Psoas muscle (tissue), 8 donors: ENCODE results near the gene IQCB1. TPM values are rescaled to one million over a fixed set of nuclear protein-coding genes. Genes with fewer than 3 reads are reported as not detected.
"Not testable (repeated sequence)": the region's sequence is repeated elsewhere in the genome, so short reads cannot be mapped to it uniquely, and the experiment has no call there.

Source experiments
- ATAC-seq, 4 donors: fragments of 200-7000 bp; cut with Tn5 transposase; one replicate each; pipeline ENCODE4 v1.9.1; 2020; ENCODE audit warnings: moderate library complexity in 3 of 4, mild to moderate bottlenecking in 2 of 4
- DNase-seq, 2 donors: peaks; one replicate each; pipeline ENCODE4 v3.0.0-alpha.2; 2020
- H3K27ac ChIP-seq: fragments of 200-600 bp; one replicate; pipeline ENCODE4 v1.8.0; 2022
- H3K27me3 ChIP-seq, 3 donors: fragments of 200-600 bp in 1 of 3; one replicate each; pipeline versions ENCODE4 v1.6.1 to v1.8.0; 2013 to 2022; ENCODE audit warnings: low read length in 2 of 3, mild to moderate bottlenecking in 2 of 3, moderate library complexity in 1 of 3; ENCODE audit not compliant: insufficient read depth in 3 of 3
- H3K36me3 ChIP-seq, 2 donors: fragments of 200-600 bp in 1 of 2; one replicate each; pipeline versions ENCODE4 v1.6.1 to v1.8.0; 2013 to 2022; ENCODE audit warnings: low read depth in 1 of 2, mild to moderate bottlenecking in 1 of 2, moderate library complexity in 1 of 2; ENCODE audit not compliant: insufficient read depth in 1 of 2
- H3K4me1 ChIP-seq: fragments of 200-600 bp; one replicate; pipeline ENCODE4 v1.8.0; 2022
- H3K4me3 ChIP-seq: fragments of 200-600 bp; one replicate; pipeline ENCODE4 v1.8.0; 2022; ENCODE audit warnings: mild to moderate bottlenecking
- H3K9me3 ChIP-seq: fragments of 200-600 bp; one replicate; pipeline ENCODE4 v1.8.0; 2022
- whole genome bisulfite sequencing, 3 donors: extraction: QIAGEN DNeasy Blood & Tissue Kit; methylation state at CpG; one replicate each; pipeline versions ENCODE4 v1.1.6 to v1.1.7; 2013; 5-methylcytosine and 5-hydroxymethylcytosine counted together
- intact Hi-C, 2 donors: fragments of 100-400 bp; cut with DNase I; formaldehyde crosslinking; loops; one replicate each; pipeline versions ENCODE4 v1.11.0 to v1.14.2; 2022
- polyA plus RNA-seq, 3 donors: library from polyadenylated mRNA; stranded (reverse); fragments of 200-250 nt; gene quantifications; one replicate each; pipeline ENCODE4 v1.2.3, GENCODE V29; 2013
- total RNA-seq, 4 donors: library from RNA; stranded (reverse); fragmentation: NEBNext Ultra II Directional in 2 of 4; extraction: Animal tissue kit (Norgen Biotek cat#: 25700) in 2 of 4; gene quantifications; one replicate each; pipeline versions ENCODE4 v1.2.1 to v1.2.4, GENCODE V29; 2021 to 2023
- TF ChIP-seq, protein P1 (sequence below): fragments of 200-600 bp; IDR thresholded peaks from one replicate; pipeline ENCODE4 v1.8.0; 2022; ENCODE audit warnings: antibody characterized with exemption
- donor health status: healthy with polysubstance abuse.
- donor health status: DM: no; HTN: no; CAD: no; lungs with moderate emphysema.
- donor health status: Bipolar disorder and iron deficiency.
- donor health status: healthy.
- donor health status: DM: yes; HTN: yes; CAD: no.
- donor health status: DM: no; HTN: no; CAD: no.
- donor health status: DM: no; HTN: no; CAD: no.
- donor health status: DM: yes; HTN: yes; CAD: no.

The IQCB1 gene
- total and polyA plus RNA-seq, 7 donors: 5.7 to 10.1 (median 6.9) TPM

DNA sequence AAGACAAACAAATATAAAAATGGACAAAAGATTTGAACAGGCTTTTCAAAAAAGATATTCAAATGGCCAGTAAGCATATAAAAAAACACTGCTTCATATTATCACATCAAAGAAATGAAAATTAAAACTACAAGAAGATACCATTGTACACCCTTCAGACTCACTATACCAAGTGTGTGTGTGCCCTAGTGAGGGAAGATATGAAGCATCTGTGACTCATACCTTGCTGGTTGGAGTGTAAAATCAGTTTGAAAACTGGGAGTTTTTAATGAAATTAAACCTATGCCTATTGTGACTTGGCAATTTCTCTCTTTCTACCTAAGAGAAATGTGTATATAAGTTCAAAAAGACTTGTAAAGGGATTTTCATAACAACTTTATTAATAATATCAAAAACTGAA is 35.9 kb upstream of the IQCB1 start:
- intact Hi-C loops: no loop called here
- H3K9me3 ChIP-seq: no peaks in the 10 kb centered on the region
- no peak overlapping the region for H3K27ac ChIP-seq
- ATAC-seq (no peak), DNase-seq (no peak)
- TF ChIP-seq, protein P1, sequence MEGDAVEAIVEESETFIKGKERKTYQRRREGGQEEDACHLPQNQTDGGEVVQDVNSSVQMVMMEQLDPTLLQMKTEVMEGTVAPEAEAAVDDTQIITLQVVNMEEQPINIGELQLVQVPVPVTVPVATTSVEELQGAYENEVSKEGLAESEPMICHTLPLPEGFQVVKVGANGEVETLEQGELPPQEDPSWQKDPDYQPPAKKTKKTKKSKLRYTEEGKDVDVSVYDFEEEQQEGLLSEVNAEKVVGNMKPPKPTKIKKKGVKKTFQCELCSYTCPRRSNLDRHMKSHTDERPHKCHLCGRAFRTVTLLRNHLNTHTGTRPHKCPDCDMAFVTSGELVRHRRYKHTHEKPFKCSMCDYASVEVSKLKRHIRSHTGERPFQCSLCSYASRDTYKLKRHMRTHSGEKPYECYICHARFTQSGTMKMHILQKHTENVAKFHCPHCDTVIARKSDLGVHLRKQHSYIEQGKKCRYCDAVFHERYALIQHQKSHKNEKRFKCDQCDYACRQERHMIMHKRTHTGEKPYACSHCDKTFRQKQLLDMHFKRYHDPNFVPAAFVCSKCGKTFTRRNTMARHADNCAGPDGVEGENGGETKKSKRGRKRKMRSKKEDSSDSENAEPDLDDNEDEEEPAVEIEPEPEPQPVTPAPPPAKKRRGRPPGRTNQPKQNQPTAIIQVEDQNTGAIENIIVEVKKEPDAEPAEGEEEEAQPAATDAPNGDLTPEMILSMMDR: no peak
- H3K4me3 ChIP-seq: no peak overlapping the region
- no peaks in the 10 kb centered on the region for H3K4me1 ChIP-seq
- no peaks in the 10 kb centered on the region for H3K36me3 ChIP-seq
- no peaks in the 10 kb centered on the region for H3K27me3 ChIP-seq

DNA sequence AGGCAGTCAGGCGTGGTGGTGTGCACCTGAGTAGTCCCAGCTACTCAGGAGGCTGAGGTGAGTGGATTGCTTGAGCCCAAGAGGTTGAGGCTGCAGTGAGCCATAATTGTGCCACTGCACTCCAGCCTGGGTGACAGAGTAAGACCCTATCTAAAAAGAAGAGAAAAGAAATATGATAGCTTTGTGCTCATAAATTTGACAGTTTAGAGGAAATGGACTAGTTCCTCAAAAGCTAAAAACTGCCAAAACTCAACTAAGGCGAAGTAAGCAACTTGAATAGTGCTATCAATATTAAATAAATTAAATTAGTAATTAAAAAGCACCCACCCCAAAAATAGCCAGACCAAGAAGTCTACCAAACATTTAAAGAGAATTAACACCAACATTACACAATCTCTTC is 34.9 kb upstream of the IQCB1 start:
- H3K9me3 ChIP-seq: no peaks in the 10 kb centered on the region
- ATAC-seq (no peak), DNase-seq (no peak)
- intact Hi-C loops: no loop called here
- no peak overlapping the region for H3K4me3 ChIP-seq
- WGBS, 3 donors: 95 to 96% (median 95%) methylated on average over 2 of the region's 2 CpGs
- TF ChIP-seq, protein P1: no peak
- no peak overlapping the region for H3K27ac ChIP-seq
- no peaks in the 10 kb centered on the region for H3K36me3 ChIP-seq
- no peaks in the 10 kb centered on the region for H3K27me3 ChIP-seq
- H3K4me1 ChIP-seq: no peaks in the 10 kb centered on the region

GRCh38 chr3:121863801-121864200 is 28.9 kb upstream of the IQCB1 start:
- DNase-seq (no peak), ATAC-seq (no peak)

GRCh38 chr3:121863247-121863646 is 28.4 kb upstream of the IQCB1 start:
- H3K9me3 ChIP-seq, DNase-seq, intact Hi-C loops, H3K4me3 ChIP-seq, H3K36me3 ChIP-seq, H3K27ac ChIP-seq, H3K4me1 ChIP-seq, ATAC-seq, H3K27me3 ChIP-seq: not testable (repeated sequence)
- WGBS, 3 donors: 93 to 95% (median 94%) methylated on average over 9 of the region's 9 CpGs

More at GRCh38 chr3:121863801-121864200, 28.9 kb upstream of the IQCB1 start:
- TF ChIP-seq, protein P1: no peak
- Histone ChIP-seq H3K4me1 (no peaks in the 10 kb centered on the region), H3K9me3 (no peaks in the 10 kb centered on the region), H3K27me3 (no peaks in the 10 kb centered on the region), H3K27ac (no peak overlapping the region), H3K4me3 (no peak overlapping the region), H3K36me3 (no peaks in the 10 kb centered on the region)
- intact Hi-C loops: no loop called here

DNA sequence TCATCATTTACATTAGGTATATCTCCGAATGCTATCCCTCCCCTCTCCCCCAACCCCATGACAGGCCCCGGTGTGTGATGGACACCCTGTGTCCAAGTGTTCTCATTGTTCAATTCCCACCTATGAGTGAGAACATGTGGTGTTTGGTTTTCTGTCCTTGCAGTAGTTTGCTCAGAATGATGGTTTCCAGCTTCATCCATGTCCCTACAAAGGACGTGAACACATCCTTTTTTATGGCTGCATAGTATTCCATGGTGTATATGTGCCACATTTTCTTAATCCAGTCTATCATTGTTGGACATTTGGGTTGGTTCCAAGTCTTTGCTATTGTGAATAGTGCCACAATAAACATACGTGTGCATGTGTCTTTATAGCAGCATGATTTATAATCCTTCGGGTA is 22.9 kb upstream of the IQCB1 start:
- H3K4me1 ChIP-seq, H3K27ac ChIP-seq, H3K9me3 ChIP-seq, H3K27me3 ChIP-seq, intact Hi-C loops, H3K4me3 ChIP-seq, DNase-seq, ATAC-seq: not testable (repeated sequence)
- peaks cover 0 to 11% of the 10 kb centered on the region in 2 donors for H3K36me3 ChIP-seq
- 95 to 96% (median 96%) methylated on average over 3 to 4 of the region's 5 CpGs for WGBS, 3 donors

DNA sequence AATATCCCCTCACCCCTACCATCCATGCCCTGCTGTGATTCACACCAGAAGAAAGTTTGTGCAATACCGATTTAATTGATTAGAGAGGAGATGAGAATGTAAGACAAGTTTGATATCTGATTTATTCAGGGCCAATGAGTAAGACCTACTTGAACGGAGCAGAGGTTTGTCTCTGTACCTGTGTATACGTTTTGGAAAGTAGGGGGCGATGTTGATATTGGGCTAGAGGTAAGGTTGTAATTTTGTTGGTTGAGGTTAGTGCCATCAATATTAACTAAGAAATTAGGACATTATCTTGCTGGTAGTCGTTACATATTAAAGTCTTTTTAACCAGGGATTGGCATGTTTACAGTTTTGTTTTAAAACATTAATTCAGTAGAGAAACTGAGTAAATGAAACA is 20.7 kb upstream of the IQCB1 start:
- Histone ChIP-seq H3K4me1 (no peaks in the 10 kb centered on the region), H3K36me3 (peaks cover 0 to 11% of the 10 kb centered on the region in 2 donors), H3K27me3 (no peaks in the 10 kb centered on the region), H3K4me3 (no peak overlapping the region), H3K9me3 (no peaks in the 10 kb centered on the region), H3K27ac (no peak overlapping the region)
- 45 to 47% (median 46%) methylated on average over 5 of the region's 5 CpGs for WGBS, 3 donors
- intact Hi-C loops: no loop called here
- no peak for ATAC-seq
- DNase-seq: no peak
- TF ChIP-seq, protein P1: no peak
